H9 (cell line): ENCODE results near the gene GLB1L. TPM values are rescaled to one million over a fixed set of nuclear protein-coding genes. Genes with fewer than 3 reads are reported as not detected.
A peak's percentile ranks its signal among the peaks of the same experiment; 100 is the strongest.

Experiments
- DNase-seq: peaks from one replicate; pipeline ENCODE4 v3.0.0-alpha.2; 2017
- H2AFZ ChIP-seq: one replicate; pipeline ENCODE4 v1.6.1; 2013; ENCODE audit warnings: mild to moderate bottlenecking, low read length, control low read depth, moderate library complexity
- H2AK5ac ChIP-seq: 2 replicates; pipeline ENCODE4 v1.6.1; 2013; ENCODE audit warnings: low read length, control low read depth, mixed read lengths; ENCODE audit not compliant: insufficient read length
- H2BK120ac ChIP-seq: one replicate; pipeline ENCODE4 v1.6.1; 2013; ENCODE audit warnings: low read depth, mild to moderate bottlenecking, low read length, control low read depth, inconsistent platforms; ENCODE audit not compliant: poor library complexity, severe bottlenecking
- H2BK12ac ChIP-seq: 2 replicates; pipeline ENCODE4 v1.6.1; 2013; ENCODE audit warnings: low read length, control low read depth, mixed read lengths, low read depth; ENCODE audit not compliant: insufficient read length
- H2BK15ac ChIP-seq: 2 replicates; pipeline ENCODE4 v1.6.1; 2013; ENCODE audit warnings: low read depth, low read length, control low read depth
- H2BK20ac ChIP-seq: one replicate; pipeline ENCODE4 v1.6.1; 2013; ENCODE audit warnings: low read depth, mild to moderate bottlenecking, low read length, control low read depth, inconsistent platforms; ENCODE audit not compliant: poor library complexity, severe bottlenecking
- H2BK5ac ChIP-seq: 2 replicates; pipeline ENCODE4 v1.6.1; 2013; ENCODE audit warnings: low read length, control low read depth, mixed read lengths; ENCODE audit not compliant: insufficient read length
- H3K14ac ChIP-seq: 2 replicates; pipeline ENCODE4 v1.6.1; 2013; ENCODE audit warnings: low read length, control low read depth; ENCODE audit not compliant: insufficient read depth
- H3K18ac ChIP-seq: 2 replicates; pipeline ENCODE4 v1.6.1; 2013; ENCODE audit warnings: low read depth, mild to moderate bottlenecking, mixed read lengths, low read length, control low read depth; ENCODE audit not compliant: insufficient read length
- H3K23ac ChIP-seq: 2 replicates; pipeline ENCODE4 v1.6.1; 2013; ENCODE audit warnings: low read length, control low read depth, mixed read lengths, low read depth; ENCODE audit not compliant: insufficient read length
- H3K23me2 ChIP-seq: 2 replicates; pipeline ENCODE4 v1.6.1; 2013; ENCODE audit warnings: low read depth, mild to moderate bottlenecking, mixed read lengths, low read length, control low read depth; ENCODE audit not compliant: insufficient read length, poor library complexity, severe bottlenecking
- H3K27ac ChIP-seq: 2 replicates; pipeline ENCODE4 v1.5.1; 2013; ENCODE audit warnings: low read length, control low read depth, mixed read lengths, low read depth; ENCODE audit not compliant: insufficient read length
- H3K27me3 ChIP-seq: 2 replicates; pipeline ENCODE4 v1.6.1; 2013; ENCODE audit warnings: low read length, control low read depth, inconsistent platforms; ENCODE audit not compliant: insufficient read depth
- H3K4ac ChIP-seq: 2 replicates; pipeline ENCODE4 v1.6.1; 2013; ENCODE audit warnings: low read depth, mild to moderate bottlenecking, control low read depth, inconsistent platforms, low read length, moderate library complexity
- H3K4me1 ChIP-seq: 2 replicates; pipeline ENCODE4 v1.6.1; 2013; ENCODE audit warnings: low read length, control low read depth, inconsistent platforms; ENCODE audit not compliant: insufficient read depth
- H3K4me2 ChIP-seq: 2 replicates; pipeline ENCODE4 v1.6.1; 2013; ENCODE audit warnings: low read length, control low read depth, mixed read lengths; ENCODE audit not compliant: insufficient read length, insufficient read depth
- H3K56ac ChIP-seq: 2 replicates; pipeline ENCODE4 v1.6.1; 2013; ENCODE audit warnings: low read depth, mild to moderate bottlenecking, mixed read lengths, low read length, control low read depth; ENCODE audit not compliant: insufficient read length
- H3K79me1 ChIP-seq: 2 replicates; pipeline ENCODE4 v1.6.1; 2013; ENCODE audit warnings: low read depth, mild to moderate bottlenecking, moderate library complexity, low read length, control low read depth, inconsistent platforms; ENCODE audit not compliant: insufficient read depth, poor library complexity, severe bottlenecking
- H3K79me2 ChIP-seq: 2 replicates; pipeline ENCODE4 v1.6.1; 2013; ENCODE audit warnings: low read length, control low read depth, inconsistent platforms; ENCODE audit not compliant: insufficient read depth
- H3K9ac ChIP-seq: 2 replicates; pipeline ENCODE4 v1.6.1; 2013; ENCODE audit warnings: low read length, control low read depth, mixed read lengths; ENCODE audit not compliant: insufficient read length; ENCODE audit errors: extremely low read depth
- H3K9me3 ChIP-seq: one replicate; pipeline ENCODE4 v1.6.1; 2013; ENCODE audit warnings: low read depth, low read length, inconsistent platforms; ENCODE audit not compliant: control insufficient read depth
- H3T11ph ChIP-seq: one replicate; pipeline ENCODE4 v1.6.1; 2013; ENCODE audit warnings: mild to moderate bottlenecking, low read length, control low read depth, inconsistent platforms
- H4K20me1 ChIP-seq: one replicate; pipeline ENCODE4 v1.6.1; 2013; ENCODE audit not compliant: control insufficient read depth, insufficient read length, insufficient read depth
- H4K5ac ChIP-seq: 2 replicates; pipeline ENCODE4 v1.6.1; 2013; ENCODE audit warnings: low read depth, mild to moderate bottlenecking, mixed read lengths, low read length, control low read depth; ENCODE audit not compliant: insufficient read length
- H4K8ac ChIP-seq: replicated peaks from 2 replicates; pipeline ENCODE4 v1.6.1; 2013; ENCODE audit warnings: low read length, control low read depth, mixed read lengths, low read depth; ENCODE audit not compliant: insufficient read length
- H4K91ac ChIP-seq: 2 replicates; pipeline ENCODE4 v1.6.1; 2013; ENCODE audit warnings: low read depth, mild to moderate bottlenecking, moderate library complexity, mixed read lengths, low read length, control low read depth; ENCODE audit not compliant: insufficient read length
- H3K27ac Mint-ChIP-seq, 3 experiments: 2 replicates in 2 of 3; 3 replicates in 1 of 3; pipeline ENCODE4 v1.8.0; 2020 to 2021; ENCODE audit warnings: mixed read lengths in 3 of 3, mild to moderate bottlenecking in 1 of 3, moderate library complexity in 1 of 3
- H3K27me3 Mint-ChIP-seq: 2 replicates; pipeline ENCODE4 v1.8.0; 2021; ENCODE audit warnings: low read depth, mild to moderate bottlenecking, moderate library complexity, mixed read lengths
- H3K36me3 Mint-ChIP-seq, 3 experiments: 2 replicates in 2 of 3; 3 replicates in 1 of 3; pipeline ENCODE4 v1.8.0; 2020 to 2021; ENCODE audit warnings: low read depth in 3 of 3, mixed read lengths in 3 of 3; ENCODE audit not compliant: insufficient read depth in 1 of 3
- H3K4me1 Mint-ChIP-seq, 2 experiments: 2 replicates each; pipeline ENCODE4 v1.8.0; 2020; ENCODE audit warnings: mixed read lengths in 2 of 2
- H3K4me3 Mint-ChIP-seq, 2 experiments: 2 replicates in 1 of 2; 3 replicates in 1 of 2; pipeline ENCODE4 v1.8.0; 2020 to 2021; ENCODE audit warnings: mild to moderate bottlenecking in 2 of 2, mixed read lengths in 2 of 2, moderate library complexity in 1 of 2
- H3K9me3 Mint-ChIP-seq, 2 experiments: 2 replicates in 1 of 2; 3 replicates in 1 of 2; pipeline ENCODE4 v1.8.0; 2020; ENCODE audit warnings: mild to moderate bottlenecking in 2 of 2, mixed read lengths in 2 of 2, moderate library complexity in 1 of 2
- WGBS: extraction: QIAGEN DNeasy Blood & Tissue Kit; methylation state at CpG from one replicate; pipeline ENCODE4 v1.1.7; 2013; ENCODE audit warnings: missing lambda C conversion rate, low lambda C conversion rate, mixed read lengths; ENCODE audit not compliant: insufficient read length; ENCODE audit errors: extremely low coverage; 5-methylcytosine and 5-hydroxymethylcytosine counted together
- total RNA-seq: library from RNA; stranded (reverse); gene quantifications from 2 replicates; pipeline ENCODE4 v1.2.1, GENCODE V29; 2021
- TF ChIP-seq, protein P1 (sequence below): fragments of 200-600 bp; sonication (generic); conservative IDR thresholded peaks from 3 replicates; pipeline ENCODE4 v1.8.0; 2021; ENCODE audit warnings: antibody characterized with exemption, mild to moderate bottlenecking

The GLB1L gene
- total RNA-seq, 1 experiment from 2014 or later, result 6.5 TPM

DNA sequence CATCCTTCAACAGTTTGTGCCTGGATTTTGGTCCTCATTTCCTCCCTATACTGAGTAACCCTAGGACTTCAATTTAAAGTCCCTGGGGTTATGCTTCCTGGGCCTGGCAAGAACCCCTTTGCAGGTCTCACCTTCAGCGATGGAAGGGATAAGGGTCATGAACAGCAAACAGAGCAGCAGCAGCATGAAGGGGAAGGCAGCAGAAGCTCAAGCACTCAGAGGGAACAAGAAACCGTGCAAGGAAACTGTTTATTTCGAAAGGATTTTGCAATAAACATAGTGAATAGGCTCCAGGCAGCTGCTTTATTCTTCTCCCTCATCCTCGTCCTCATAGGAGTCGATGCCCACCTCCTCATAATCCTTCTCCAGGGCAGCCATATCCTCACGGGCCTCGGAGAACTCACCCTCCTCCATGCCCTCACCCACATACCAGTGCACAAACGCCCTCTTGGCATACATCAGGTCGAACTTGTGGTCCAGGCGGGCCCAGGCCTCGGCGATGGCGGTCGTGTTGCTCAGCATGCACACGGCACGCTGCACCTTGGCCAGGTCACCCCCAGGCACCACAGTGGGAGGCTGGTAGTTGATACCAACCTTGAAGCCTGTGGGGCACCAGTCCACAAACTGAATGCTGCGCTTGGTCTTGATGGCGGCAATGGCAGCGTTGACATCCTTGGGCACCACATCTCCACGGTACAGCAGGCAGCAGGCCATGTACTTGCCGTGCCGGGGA is 5.0 kb upstream of the GLB1L start:
- H2BK120ac ChIP-seq, result no peak overlapping the region
- no peak overlapping the region for H3K4me2 ChIP-seq
- Mint-ChIP-seq H3K9me3 (no peaks in the 10 kb centered on the region; a peak in 1 of 5 replicates), H3K27me3 (peaks cover 44% of the 10 kb centered on the region), H3K4me3 (no peak overlapping the region), H3K4me1 (peaks cover 33 to 45% of the 10 kb centered on the region in 2 experiments), H3K36me3 (peaks cover 9 to 24% (median 23%) of the 10 kb centered on the region in 3 experiments; a peak in 6 of 7 replicates), H3K27ac (peak overlapping the region in 2 of 3 experiments; percentile 29 to 81; a peak in 2 of 7 replicates)
- H2BK20ac ChIP-seq, result no peak overlapping the region
- H4K91ac ChIP-seq, result no peak overlapping the region
- H4K20me1 ChIP-seq, result no peaks in the 10 kb centered on the region
- WGBS, result no CpG with 5 or more reads among the region's 22 CpGs
- H2BK12ac ChIP-seq, result no peak overlapping the region
- no peaks in the 10 kb centered on the region for H3K9me3 ChIP-seq
- no peak overlapping the region for H3K18ac ChIP-seq
- H4K5ac ChIP-seq, result no peak overlapping the region
- no peak overlapping the region for H2BK15ac ChIP-seq
- H3K79me2 ChIP-seq, result no peaks in the 10 kb centered on the region
- no peak overlapping the region for H3K56ac ChIP-seq
- H3K4me1 ChIP-seq, result peaks cover 5% of the 10 kb centered on the region
- H3K23ac ChIP-seq, result no peak overlapping the region
- H3K23me2 ChIP-seq, result peaks cover 22% of the 10 kb centered on the region
- peaks cover 8% of the 10 kb centered on the region for H3K27me3 ChIP-seq
- H3K9ac ChIP-seq, result no peak overlapping the region
- H3K4ac ChIP-seq, result no peak overlapping the region
- no peak overlapping the region for H2BK5ac ChIP-seq
- no peak overlapping the region for H3K27ac ChIP-seq
- no peak overlapping the region for H3K14ac ChIP-seq
- H3T11ph ChIP-seq, result no peak overlapping the region
- no peaks in the 10 kb centered on the region for H3K79me1 ChIP-seq
- no peak for DNase-seq
- H2AK5ac ChIP-seq, result no peak overlapping the region
- no peak overlapping the region for H2AFZ ChIP-seq
- no peak overlapping the region for H4K8ac ChIP-seq
- TF ChIP-seq, protein P1, sequence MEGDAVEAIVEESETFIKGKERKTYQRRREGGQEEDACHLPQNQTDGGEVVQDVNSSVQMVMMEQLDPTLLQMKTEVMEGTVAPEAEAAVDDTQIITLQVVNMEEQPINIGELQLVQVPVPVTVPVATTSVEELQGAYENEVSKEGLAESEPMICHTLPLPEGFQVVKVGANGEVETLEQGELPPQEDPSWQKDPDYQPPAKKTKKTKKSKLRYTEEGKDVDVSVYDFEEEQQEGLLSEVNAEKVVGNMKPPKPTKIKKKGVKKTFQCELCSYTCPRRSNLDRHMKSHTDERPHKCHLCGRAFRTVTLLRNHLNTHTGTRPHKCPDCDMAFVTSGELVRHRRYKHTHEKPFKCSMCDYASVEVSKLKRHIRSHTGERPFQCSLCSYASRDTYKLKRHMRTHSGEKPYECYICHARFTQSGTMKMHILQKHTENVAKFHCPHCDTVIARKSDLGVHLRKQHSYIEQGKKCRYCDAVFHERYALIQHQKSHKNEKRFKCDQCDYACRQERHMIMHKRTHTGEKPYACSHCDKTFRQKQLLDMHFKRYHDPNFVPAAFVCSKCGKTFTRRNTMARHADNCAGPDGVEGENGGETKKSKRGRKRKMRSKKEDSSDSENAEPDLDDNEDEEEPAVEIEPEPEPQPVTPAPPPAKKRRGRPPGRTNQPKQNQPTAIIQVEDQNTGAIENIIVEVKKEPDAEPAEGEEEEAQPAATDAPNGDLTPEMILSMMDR, result no peak
